Left ventricle myocardium inferior (tissue), 1 donor: Measurements from ENCODE around the gene PRKACA. TPM values are rescaled to one million over a fixed set of nuclear protein-coding genes. Genes with fewer than 3 reads are reported as not detected.
"Not testable (repeated sequence)": the region's sequence is repeated elsewhere in the genome, so short reads cannot be mapped to it uniquely, and the experiment has no call there.

ENCODE experiments used
- DNase-seq: peaks from one replicate; pipeline ENCODE4 v3.0.0-alpha.2; 2020
- H3K27ac ChIP-seq: fragments of 200-600 bp; replicated peaks from 2 replicates; pipeline ENCODE4 v1.8.0; 2021
- H3K27me3 ChIP-seq: fragments of 200-600 bp; 2 replicates; pipeline ENCODE4 v1.8.0; 2021; ENCODE audit warnings: low read depth
- H3K36me3 ChIP-seq: fragments of 200-600 bp; 2 replicates; pipeline ENCODE4 v1.8.0; 2021
- H3K4me1 ChIP-seq: fragments of 200-600 bp; 2 replicates; pipeline ENCODE4 v1.8.0; 2021
- H3K4me3 ChIP-seq: fragments of 200-600 bp; 2 replicates; pipeline ENCODE4 v1.8.0; 2021; ENCODE audit warnings: mild to moderate bottlenecking, moderate library complexity
- H3K9me3 ChIP-seq: fragments of 200-600 bp; replicated peaks from 2 replicates; pipeline ENCODE4 v1.8.0; 2021
- intact Hi-C: fragments of 100-400 bp; cut with micrococcal nuclease; formaldehyde crosslinking; loops from one replicate; pipeline ENCODE4 v1.11.0; 2022
- total RNA-seq: library from RNA; stranded (reverse); fragmentation: NEBNext Ultra II Directional; extraction: Animal tissue kit (Norgen Biotek cat#: 25700); gene quantifications from one replicate; pipeline ENCODE4 v1.2.1, GENCODE V29; 2021
- TF ChIP-seq, protein P1 (sequence below): fragments of 200-600 bp; IDR thresholded peaks from 2 replicates; pipeline ENCODE4 v1.8.0; 2021; ENCODE audit warnings: antibody characterized with exemption, mild to moderate bottlenecking, borderline replicate concordance
- donor health status: DM: no; HTN: yes; CAD: no; lungs with severe emphysema.

Gene PRKACA
- total RNA-seq, 1 donor from 2014 or later = 465 TPM

DNA sequence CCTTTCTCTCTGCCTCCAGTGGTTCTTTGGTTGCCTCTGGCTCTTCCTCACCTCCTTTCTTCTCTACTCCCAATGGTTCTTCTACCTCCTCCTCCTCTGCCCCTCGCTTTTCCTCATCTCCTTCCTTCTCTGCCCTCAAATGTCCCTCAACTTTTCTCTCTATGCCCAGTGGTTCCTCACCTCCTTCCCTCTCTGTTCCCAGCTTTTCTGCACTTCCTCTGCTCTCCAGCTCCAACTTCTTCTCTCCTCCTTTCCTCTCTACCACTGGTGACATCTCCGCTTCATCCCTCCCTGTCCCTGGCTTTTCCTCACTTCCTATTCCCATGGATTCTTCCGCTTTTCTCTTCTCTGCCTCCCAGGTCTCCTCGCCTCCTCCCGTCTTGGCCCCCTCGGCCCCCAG is 63.5 kb downstream of the PRKACA start:
- TF ChIP-seq, protein P1, sequence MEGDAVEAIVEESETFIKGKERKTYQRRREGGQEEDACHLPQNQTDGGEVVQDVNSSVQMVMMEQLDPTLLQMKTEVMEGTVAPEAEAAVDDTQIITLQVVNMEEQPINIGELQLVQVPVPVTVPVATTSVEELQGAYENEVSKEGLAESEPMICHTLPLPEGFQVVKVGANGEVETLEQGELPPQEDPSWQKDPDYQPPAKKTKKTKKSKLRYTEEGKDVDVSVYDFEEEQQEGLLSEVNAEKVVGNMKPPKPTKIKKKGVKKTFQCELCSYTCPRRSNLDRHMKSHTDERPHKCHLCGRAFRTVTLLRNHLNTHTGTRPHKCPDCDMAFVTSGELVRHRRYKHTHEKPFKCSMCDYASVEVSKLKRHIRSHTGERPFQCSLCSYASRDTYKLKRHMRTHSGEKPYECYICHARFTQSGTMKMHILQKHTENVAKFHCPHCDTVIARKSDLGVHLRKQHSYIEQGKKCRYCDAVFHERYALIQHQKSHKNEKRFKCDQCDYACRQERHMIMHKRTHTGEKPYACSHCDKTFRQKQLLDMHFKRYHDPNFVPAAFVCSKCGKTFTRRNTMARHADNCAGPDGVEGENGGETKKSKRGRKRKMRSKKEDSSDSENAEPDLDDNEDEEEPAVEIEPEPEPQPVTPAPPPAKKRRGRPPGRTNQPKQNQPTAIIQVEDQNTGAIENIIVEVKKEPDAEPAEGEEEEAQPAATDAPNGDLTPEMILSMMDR = no peak
- no peak overlapping the region for H3K27ac ChIP-seq
- DNase-seq = no peak
- peaks cover 10% of the 10 kb centered on the region for H3K9me3 ChIP-seq
- peaks cover 18% of the 10 kb centered on the region for H3K4me1 ChIP-seq
- intact Hi-C loops = no loop called here
- peaks cover 10% of the 10 kb centered on the region for H3K36me3 ChIP-seq
- H3K27me3 ChIP-seq = peaks cover 27% of the 10 kb centered on the region
- H3K4me3 ChIP-seq = no peak overlapping the region

DNA sequence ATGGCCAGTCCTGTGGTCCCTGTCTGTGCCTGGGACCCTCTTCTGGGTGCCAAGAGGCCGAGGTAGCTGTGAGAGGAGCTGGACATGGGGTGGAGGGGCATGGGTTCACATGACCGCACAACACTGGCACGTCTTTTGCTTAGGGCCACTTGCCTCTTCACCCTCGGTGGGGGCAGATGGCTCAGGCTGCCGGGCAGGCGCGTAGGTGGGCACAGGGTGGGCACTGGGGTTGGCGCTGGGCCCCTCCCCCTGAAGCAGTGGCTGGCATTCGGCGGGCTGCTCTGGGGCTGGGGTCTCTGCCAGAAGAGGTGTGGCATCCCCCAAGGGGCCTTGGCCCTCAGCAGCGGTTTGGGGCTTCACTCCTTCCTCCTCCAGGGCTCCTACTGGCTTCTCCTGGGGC is 64.1 kb downstream of the PRKACA start:
- H3K4me1 ChIP-seq = peaks cover 12% of the 10 kb centered on the region
- H3K27me3 ChIP-seq = peaks cover 21% of the 10 kb centered on the region
- intact Hi-C loops = no loop called here
- TF ChIP-seq, protein P1 = no peak
- H3K36me3 ChIP-seq = peaks cover 10% of the 10 kb centered on the region
- no peak for DNase-seq
- H3K9me3 ChIP-seq = peaks cover 10% of the 10 kb centered on the region
- no peak overlapping the region for H3K4me3 ChIP-seq
- H3K27ac ChIP-seq = no peak overlapping the region

DNA sequence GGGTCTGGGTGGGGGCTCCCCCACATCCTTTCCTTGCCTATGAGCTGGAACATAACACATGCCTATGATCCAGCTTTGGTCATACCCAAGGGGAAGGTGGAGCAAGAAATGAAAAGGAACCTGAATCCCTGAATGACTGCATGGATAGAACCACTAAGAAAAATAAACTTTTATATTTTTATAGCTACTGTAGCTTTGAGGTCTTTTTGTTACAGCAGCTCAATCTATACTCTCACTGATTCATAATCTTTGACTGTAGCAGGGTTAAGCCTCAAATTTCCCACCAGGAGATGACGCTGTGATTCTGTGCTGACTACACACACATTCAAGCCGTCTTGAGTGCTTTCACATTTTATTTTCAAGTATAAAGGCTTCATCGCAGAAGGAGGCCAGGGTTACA is 64.5 kb downstream of the PRKACA start:
- intact Hi-C loops = no loop called here
- DNase-seq = no peak
- H3K4me3 ChIP-seq = no peak overlapping the region
- H3K9me3 ChIP-seq = peaks cover 10% of the 10 kb centered on the region
- H3K36me3 ChIP-seq = peaks cover 10% of the 10 kb centered on the region
- H3K27me3 ChIP-seq = peaks cover 16% of the 10 kb centered on the region
- no peak overlapping the region for H3K27ac ChIP-seq
- TF ChIP-seq, protein P1 = no peak
- H3K4me1 ChIP-seq = peaks cover 9% of the 10 kb centered on the region

DNA sequence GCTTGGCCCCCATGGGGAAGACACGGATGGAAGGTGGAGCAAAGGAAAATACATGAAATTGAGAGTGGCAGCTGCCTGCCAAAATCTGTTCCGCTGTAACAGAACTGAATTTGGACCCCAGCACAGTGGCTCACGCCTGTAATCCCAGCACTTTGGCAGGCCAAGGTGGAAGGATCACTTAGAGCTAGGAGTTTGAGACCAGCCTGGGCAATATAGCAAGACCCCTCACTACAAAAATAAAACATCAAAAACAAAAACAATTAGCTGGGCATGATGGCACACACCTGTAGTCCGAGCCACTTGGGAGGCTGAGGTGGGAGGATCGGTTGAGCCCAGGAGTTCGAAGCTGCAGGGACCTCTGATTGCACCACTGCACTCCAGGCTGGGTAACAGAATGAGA is 65.1 kb downstream of the PRKACA start:
- Histone ChIP-seq H3K9me3 (peaks cover 10% of the 10 kb centered on the region), H3K27ac (no peak overlapping the region), H3K27me3 (peaks cover 10% of the 10 kb centered on the region), H3K4me3 (no peak overlapping the region), H3K4me1 (peaks cover 4% of the 10 kb centered on the region), H3K36me3 (peaks cover 10% of the 10 kb centered on the region)
- intact Hi-C loops = no loop called here
- TF ChIP-seq, protein P1 = no peak
- DNase-seq = no peak

DNA sequence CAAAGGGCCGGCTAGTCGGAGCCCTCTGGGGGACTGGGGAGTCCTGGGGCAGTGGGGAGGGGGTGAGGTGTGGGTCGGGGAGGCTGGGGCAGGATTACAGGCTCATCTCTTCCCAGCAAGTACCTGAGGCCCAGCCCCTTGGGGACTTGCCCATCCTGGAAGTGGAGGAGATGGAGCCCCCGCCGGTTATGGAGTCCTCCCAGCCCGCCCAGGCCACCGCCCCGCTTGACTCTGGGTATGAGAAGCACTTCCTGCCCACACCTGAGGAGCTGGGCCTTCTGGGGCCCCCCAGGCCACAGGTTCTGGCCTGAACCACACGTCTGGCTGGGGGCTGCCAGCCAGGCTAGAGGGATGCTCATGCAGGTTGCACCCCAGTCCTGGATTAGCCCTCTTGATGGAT is 65.6 kb downstream of the PRKACA start:
- intact Hi-C loops = no loop called here

DNA sequence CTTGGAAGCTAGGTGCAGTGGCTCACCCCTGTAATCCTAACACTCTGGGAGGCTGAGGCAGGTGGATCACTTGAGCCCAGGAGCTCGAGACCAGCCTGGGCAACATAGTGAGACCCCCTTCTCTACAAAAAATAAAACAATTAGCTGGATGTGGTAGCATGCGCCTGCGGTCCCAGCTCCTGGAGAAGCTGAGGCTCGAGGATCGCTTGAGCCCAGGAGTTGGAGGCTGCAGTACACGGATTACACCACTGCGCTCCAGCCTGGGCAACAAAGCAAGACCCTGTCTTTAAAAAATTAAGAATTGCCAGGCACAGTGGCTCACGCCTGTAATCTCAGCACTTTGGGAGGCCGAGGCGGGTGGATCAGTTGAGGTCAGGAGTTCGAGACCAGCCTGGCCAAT is 66.6 kb downstream of the PRKACA start:
- intact Hi-C loops, DNase-seq, H3K4me1 ChIP-seq, H3K27ac ChIP-seq, H3K36me3 ChIP-seq, H3K9me3 ChIP-seq, H3K27me3 ChIP-seq, H3K4me3 ChIP-seq: not testable (repeated sequence)

More for the DNA sequence above, 65.6 kb downstream of the PRKACA start:
- Histone ChIP-seq H3K36me3 (peaks cover 10% of the 10 kb centered on the region), H3K27me3 (peaks cover 6% of the 10 kb centered on the region), H3K9me3 (peaks cover 10% of the 10 kb centered on the region), H3K4me3 (no peak overlapping the region), H3K27ac (no peak overlapping the region), H3K4me1 (no peaks in the 10 kb centered on the region)
- DNase-seq = no peak
- TF ChIP-seq, protein P1 = no peak
